ENCODE measurements around the gene IRX5.

IRX5 gene

DNA sequence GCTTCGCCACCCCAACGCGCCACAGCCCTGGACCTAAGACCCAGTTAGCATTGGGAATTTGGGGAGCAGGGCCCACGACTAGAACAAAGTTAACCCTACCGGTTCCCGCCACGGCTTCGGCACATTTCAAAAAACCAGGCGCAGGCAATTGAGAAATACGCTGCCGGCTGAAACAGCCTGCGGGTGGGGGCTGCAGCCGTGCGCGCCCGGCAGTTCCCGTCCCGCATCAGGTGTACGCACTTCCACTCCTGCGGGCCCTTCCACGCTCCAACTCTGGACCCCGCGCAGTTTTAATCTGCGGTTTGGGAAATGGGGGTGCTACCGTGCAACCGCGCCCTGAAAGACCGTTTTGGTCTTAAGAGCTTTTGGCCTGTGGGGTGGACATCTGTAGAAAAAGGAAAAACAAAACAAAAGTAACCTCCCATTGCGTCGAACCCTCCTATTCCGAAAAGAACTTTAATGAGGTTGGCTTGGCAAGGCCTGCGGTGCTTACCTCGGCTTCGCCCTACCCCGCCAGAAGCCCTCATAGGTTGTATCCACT lies 7.1 kb downstream of the IRX5 start:
- Histone ChIP-seq H3K27ac (ENCODE audit: low read length) (no peak overlapping the region), H3K9me3 (ENCODE audit: control insufficient read depth in 2 of 2, low read length in 2 of 2) (no peaks in the 10 kb centered on the region), H3K4me1 (ENCODE audit: control insufficient read depth, insufficient read depth, low read length) (peaks cover 25% of the 10 kb centered on the region), H3K36me3 (ENCODE audit: control insufficient read depth in 2 of 2, insufficient read depth in 2 of 2, low read length in 2 of 2) (no peaks in the 10 kb centered on the region), H3K27me3 (ENCODE audit: control insufficient read depth in 1 of 2, insufficient read depth in 2 of 2, low read length in 2 of 2) (peaks cover 82 to 85% of the 10 kb centered on the region in 2 donors), H3K9ac (ENCODE audit: low read length in 2 of 2) (no peak overlapping the region), H3K4me3 (ENCODE audit: low read length in 2 of 2) (peak overlapping the region; percentile 31 to 52)

DNA sequence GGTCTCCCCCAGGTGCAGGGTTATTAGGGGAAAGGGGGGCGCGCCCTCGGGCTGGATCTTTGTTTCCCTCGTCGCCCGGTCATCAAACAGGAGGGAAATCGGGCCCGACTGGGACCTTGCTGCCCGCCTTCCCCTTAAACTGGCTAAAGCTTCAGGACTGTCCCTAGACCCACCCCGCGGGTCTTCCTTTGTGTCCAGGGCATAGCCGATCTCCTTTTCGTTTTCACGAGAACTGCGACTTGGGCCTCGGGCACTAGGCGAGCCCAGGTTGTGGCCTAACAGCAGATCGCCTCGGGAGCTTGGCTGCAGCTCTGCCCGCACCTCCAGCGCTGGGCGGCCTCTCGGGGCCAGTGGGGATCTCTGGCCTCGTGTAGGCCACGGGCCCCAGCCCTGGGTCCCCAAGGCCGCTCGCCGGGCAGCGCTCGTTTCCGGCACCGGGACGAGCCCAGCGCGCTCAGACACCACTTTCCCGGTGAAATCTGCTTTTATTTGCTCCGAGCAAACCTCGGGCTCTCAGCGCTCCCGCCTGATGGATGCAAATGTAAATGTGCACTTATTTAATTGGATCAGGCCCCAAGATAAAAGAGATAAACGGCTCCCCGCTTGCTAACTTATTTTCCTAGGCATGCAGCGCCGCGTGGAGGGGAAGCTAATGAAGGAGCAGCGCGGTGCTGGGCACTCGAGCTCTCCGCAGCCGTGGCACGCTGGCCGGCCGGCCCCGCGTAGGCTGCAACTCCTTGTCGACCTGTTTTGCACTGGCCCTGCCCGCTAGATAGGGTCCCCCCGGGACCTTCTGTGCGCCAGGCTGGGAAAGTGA lies 7.8 kb downstream of the IRX5 start:
- H3K27me3 ChIP-seq (ENCODE audit: control insufficient read depth in 1 of 2, insufficient read depth in 2 of 2, low read length in 2 of 2), result peaks cover 78 to 84% of the 10 kb centered on the region in 2 donors
- no peak overlapping the region for H3K9ac ChIP-seq (ENCODE audit: low read length in 2 of 2)
- no peaks in the 10 kb centered on the region for H3K36me3 ChIP-seq (ENCODE audit: control insufficient read depth in 2 of 2, insufficient read depth in 2 of 2, low read length in 2 of 2)
- H3K4me3 ChIP-seq (ENCODE audit: low read length in 2 of 2), result peak overlapping the region; percentile 8 to 15
- no peak overlapping the region for H3K27ac ChIP-seq (ENCODE audit: low read length)
- no peaks in the 10 kb centered on the region for H3K9me3 ChIP-seq (ENCODE audit: control insufficient read depth in 2 of 2, low read length in 2 of 2)
- H3K4me1 ChIP-seq (ENCODE audit: control insufficient read depth, insufficient read depth, low read length), result peaks cover 25% of the 10 kb centered on the region

GRCh38 chr16:54939029-54939346 lies 8.3 kb downstream of the IRX5 start:
- Histone ChIP-seq H3K27ac (ENCODE audit: low read length) (no peak overlapping the region), H3K4me1 (ENCODE audit: control insufficient read depth, insufficient read depth, low read length) (peaks cover 24% of the 10 kb centered on the region), H3K36me3 (ENCODE audit: control insufficient read depth in 2 of 2, insufficient read depth in 2 of 2, low read length in 2 of 2) (no peaks in the 10 kb centered on the region), H3K27me3 (ENCODE audit: control insufficient read depth in 1 of 2, insufficient read depth in 2 of 2, low read length in 2 of 2) (peaks cover 74 to 81% of the 10 kb centered on the region in 2 donors), H3K9ac (ENCODE audit: low read length in 2 of 2) (no peak overlapping the region), H3K4me3 (ENCODE audit: low read length in 2 of 2) (no peak overlapping the region), H3K9me3 (ENCODE audit: control insufficient read depth in 2 of 2, low read length in 2 of 2) (no peaks in the 10 kb centered on the region)

DNA sequence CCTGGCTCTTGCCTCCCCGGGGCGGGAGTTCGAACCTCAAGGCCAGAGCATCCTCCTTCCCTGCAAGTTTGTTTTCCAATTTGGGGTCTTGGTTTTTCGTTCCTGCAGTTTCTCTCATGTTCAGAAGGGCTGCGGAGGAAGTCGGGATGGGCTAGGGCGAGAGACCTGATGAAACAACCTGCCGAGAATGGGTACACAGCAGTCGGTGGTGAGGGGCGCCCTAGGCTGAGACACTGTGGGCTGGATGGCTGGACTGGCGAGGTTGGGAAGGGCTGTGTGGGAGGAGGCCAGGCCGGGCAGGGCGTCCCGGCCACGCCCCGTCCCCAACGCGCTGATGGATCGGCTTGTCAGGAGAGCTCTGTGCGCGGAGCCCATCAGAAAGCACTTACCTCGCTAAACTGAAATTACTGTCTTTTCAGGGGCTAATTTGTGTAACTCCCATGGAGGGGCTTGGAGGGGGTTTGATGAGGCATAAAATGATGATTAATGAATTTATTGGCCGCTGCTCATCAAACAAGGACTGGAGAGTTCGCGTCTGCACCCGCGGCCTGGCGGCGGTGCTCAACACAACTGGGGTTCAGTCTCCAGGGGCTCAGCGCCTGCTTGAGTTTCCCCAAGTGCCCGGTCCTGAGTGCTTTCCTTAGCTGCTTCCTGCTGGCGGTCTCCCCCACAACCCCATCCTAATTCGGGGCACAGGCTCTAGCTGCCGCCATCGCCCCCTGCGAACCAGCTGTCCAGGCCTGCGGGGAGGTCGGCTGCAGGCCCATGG lies 9.0 kb downstream of the IRX5 start:
- Histone ChIP-seq H3K9me3 (ENCODE audit: control insufficient read depth in 2 of 2, low read length in 2 of 2) (no peaks in the 10 kb centered on the region), H3K4me1 (ENCODE audit: control insufficient read depth, insufficient read depth, low read length) (peaks cover 24% of the 10 kb centered on the region), H3K36me3 (ENCODE audit: control insufficient read depth in 2 of 2, insufficient read depth in 2 of 2, low read length in 2 of 2) (no peaks in the 10 kb centered on the region), H3K9ac (ENCODE audit: low read length in 2 of 2) (no peak overlapping the region), H3K27ac (ENCODE audit: low read length) (no peak overlapping the region), H3K27me3 (ENCODE audit: control insufficient read depth in 1 of 2, insufficient read depth in 2 of 2, low read length in 2 of 2) (peaks cover 70 to 74% of the 10 kb centered on the region in 2 donors), H3K4me3 (ENCODE audit: low read length in 2 of 2) (no peak overlapping the region)

DNA sequence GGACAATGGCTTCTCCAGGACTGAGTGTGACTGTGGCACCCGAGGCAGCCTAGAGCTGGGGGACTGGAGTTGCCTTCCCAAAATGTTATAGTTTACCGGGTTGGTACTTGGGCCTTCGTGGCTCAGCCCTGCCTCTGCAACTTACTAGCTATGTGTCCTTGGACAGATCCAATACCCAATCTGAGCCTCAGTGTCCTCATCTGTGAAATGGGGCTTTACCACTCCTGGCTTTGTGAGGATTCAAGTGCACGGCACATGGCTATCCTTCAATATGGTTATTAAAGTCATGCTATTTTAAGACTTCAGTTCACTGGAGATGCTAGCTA lies 9.6 kb downstream of the IRX5 start:
- H3K27me3 ChIP-seq (ENCODE audit: control insufficient read depth in 1 of 2, insufficient read depth in 2 of 2, low read length in 2 of 2), result peaks cover 70% of the 10 kb centered on the region in 2 donors

GRCh38 chr16:54942353-54942943 lies 11.8 kb downstream of the IRX5 start:
- H3K36me3 ChIP-seq (ENCODE audit: control insufficient read depth in 2 of 2, insufficient read depth in 2 of 2, low read length in 2 of 2), result no peaks in the 10 kb centered on the region
- H3K9ac ChIP-seq (ENCODE audit: low read length in 2 of 2), result no peak overlapping the region
- H3K4me1 ChIP-seq (ENCODE audit: control insufficient read depth, insufficient read depth, low read length), result peaks cover 11% of the 10 kb centered on the region
- no peaks in the 10 kb centered on the region for H3K9me3 ChIP-seq (ENCODE audit: control insufficient read depth in 2 of 2, low read length in 2 of 2)
- peaks cover 49 to 59% of the 10 kb centered on the region in 2 donors for H3K27me3 ChIP-seq (ENCODE audit: control insufficient read depth in 1 of 2, insufficient read depth in 2 of 2, low read length in 2 of 2)
- H3K4me3 ChIP-seq (ENCODE audit: low read length in 2 of 2), result no peak overlapping the region
- no peak overlapping the region for H3K27ac ChIP-seq (ENCODE audit: low read length)

More for the DNA sequence above, 9.6 kb downstream of the IRX5 start:
- Histone ChIP-seq H3K27ac (ENCODE audit: low read length) (no peak overlapping the region), H3K36me3 (ENCODE audit: control insufficient read depth in 2 of 2, insufficient read depth in 2 of 2, low read length in 2 of 2) (no peaks in the 10 kb centered on the region), H3K9ac (ENCODE audit: low read length in 2 of 2) (no peak overlapping the region), H3K4me1 (ENCODE audit: control insufficient read depth, insufficient read depth, low read length) (peaks cover 24% of the 10 kb centered on the region), H3K9me3 (ENCODE audit: control insufficient read depth in 2 of 2, low read length in 2 of 2) (no peaks in the 10 kb centered on the region), H3K4me3 (ENCODE audit: low read length in 2 of 2) (no peak overlapping the region)

GRCh38 chr16:54944002-54944401 lies 13.3 kb downstream of the IRX5 start:
- Histone ChIP-seq H3K27me3 (ENCODE audit: control insufficient read depth in 1 of 2, insufficient read depth in 2 of 2, low read length in 2 of 2) (peaks cover 34 to 49% of the 10 kb centered on the region in 2 donors), H3K4me3 (ENCODE audit: low read length in 2 of 2) (no peak overlapping the region), H3K9ac (ENCODE audit: low read length in 2 of 2) (no peak overlapping the region), H3K9me3 (ENCODE audit: control insufficient read depth in 2 of 2, low read length in 2 of 2) (peaks cover 2% of the 10 kb centered on the region in 2 donors), H3K4me1 (ENCODE audit: control insufficient read depth, insufficient read depth, low read length) (no peaks in the 10 kb centered on the region), H3K27ac (ENCODE audit: low read length) (no peak overlapping the region), H3K36me3 (ENCODE audit: control insufficient read depth in 2 of 2, insufficient read depth in 2 of 2, low read length in 2 of 2) (no peaks in the 10 kb centered on the region)

- H3K9ac ChIP-seq (ENCODE audit: low read length in 2 of 2), result no peak overlapping the region
- H3K4me1 ChIP-seq (ENCODE audit: control insufficient read depth, insufficient read depth, low read length), result no peaks in the 10 kb centered on the region
- H3K27me3 ChIP-seq (ENCODE audit: control insufficient read depth in 1 of 2, insufficient read depth in 2 of 2, low read length in 2 of 2), result peaks cover 24 to 44% of the 10 kb centered on the region in 2 donors
- H3K36me3 ChIP-seq (ENCODE audit: control insufficient read depth in 2 of 2, insufficient read depth in 2 of 2, low read length in 2 of 2), result no peaks in the 10 kb centered on the region
- H3K9me3 ChIP-seq (ENCODE audit: control insufficient read depth in 2 of 2, low read length in 2 of 2), result peaks cover 2 to 4% of the 10 kb centered on the region in 2 donors
- H3K27ac ChIP-seq (ENCODE audit: low read length), result no peak overlapping the region
- H3K4me3 ChIP-seq (ENCODE audit: low read length in 2 of 2), result no peak overlapping the region
These were observed 14.4 kb downstream of the IRX5 start for GRCh38 chr16:54945063-54945462.

DNA sequence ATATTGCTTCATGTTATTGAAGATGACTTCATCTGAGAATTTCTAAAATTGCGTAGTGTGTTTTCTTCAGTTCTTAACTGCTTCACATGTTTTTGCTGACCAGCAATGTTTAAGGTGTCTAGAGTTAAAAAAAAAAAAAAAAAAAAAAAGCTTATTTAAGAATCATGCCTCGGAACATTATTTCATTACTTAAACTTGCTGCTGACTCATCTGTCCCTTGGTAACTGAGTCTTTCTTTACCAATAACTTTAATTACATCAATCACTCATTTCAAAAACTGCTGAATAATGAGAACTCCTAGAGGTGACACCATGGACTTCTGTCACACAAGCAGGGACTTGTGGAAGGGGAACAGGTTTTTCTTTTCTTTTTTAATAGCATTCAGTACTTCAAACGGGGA lies 16.2 kb downstream of the IRX5 start:
- peaks cover 15 to 34% of the 10 kb centered on the region in 2 donors for H3K27me3 ChIP-seq (ENCODE audit: control insufficient read depth in 1 of 2, insufficient read depth in 2 of 2, low read length in 2 of 2)
- H3K9ac ChIP-seq (ENCODE audit: low read length in 2 of 2), result no peak overlapping the region
- no peaks in the 10 kb centered on the region for H3K4me1 ChIP-seq (ENCODE audit: control insufficient read depth, insufficient read depth, low read length)
- H3K27ac ChIP-seq (ENCODE audit: low read length), result no peak overlapping the region
- peaks cover 2 to 4% of the 10 kb centered on the region in 2 donors for H3K9me3 ChIP-seq (ENCODE audit: control insufficient read depth in 2 of 2, low read length in 2 of 2)
- H3K36me3 ChIP-seq (ENCODE audit: control insufficient read depth in 2 of 2, insufficient read depth in 2 of 2, low read length in 2 of 2), result no peaks in the 10 kb centered on the region
- H3K4me3 ChIP-seq (ENCODE audit: low read length in 2 of 2), result no peak overlapping the region

GRCh38 chr16:54947616-54948015 lies 17.0 kb downstream of the IRX5 start:
- Histone ChIP-seq H3K4me3 (ENCODE audit: low read length in 2 of 2) (no peak overlapping the region), H3K27me3 (ENCODE audit: control insufficient read depth in 1 of 2, insufficient read depth in 2 of 2, low read length in 2 of 2) (peaks cover 10 to 36% of the 10 kb centered on the region in 2 donors), H3K9me3 (ENCODE audit: control insufficient read depth in 2 of 2, low read length in 2 of 2) (peaks cover 2 to 4% of the 10 kb centered on the region in 2 donors), H3K36me3 (ENCODE audit: control insufficient read depth in 2 of 2, insufficient read depth in 2 of 2, low read length in 2 of 2) (no peaks in the 10 kb centered on the region), H3K4me1 (ENCODE audit: control insufficient read depth, insufficient read depth, low read length) (no peaks in the 10 kb centered on the region), H3K27ac (ENCODE audit: low read length) (no peak overlapping the region), H3K9ac (ENCODE audit: low read length in 2 of 2) (no peak overlapping the region)

All from stomach smooth muscle (tissue), 2 donors.